ENCODE results near the gene ELOVL1.

GRCh38 chr1:43389326-43390313 lies 21.8 kb upstream of the ELOVL1 start, which contains the start of the genes MED8 and SZT2:
- TF ChIP-seq EZH2phosphoT487 (IDR thresholded peaks at IDR 0.05; ENCODE audit: borderline replicate concordance, low read length) (no peak), EZH2 (IDR thresholded peaks at IDR 0.05; ENCODE audit: low read length, unreplicated experiment) (no peak)
- TF ChIP-seq, protein P1, sequence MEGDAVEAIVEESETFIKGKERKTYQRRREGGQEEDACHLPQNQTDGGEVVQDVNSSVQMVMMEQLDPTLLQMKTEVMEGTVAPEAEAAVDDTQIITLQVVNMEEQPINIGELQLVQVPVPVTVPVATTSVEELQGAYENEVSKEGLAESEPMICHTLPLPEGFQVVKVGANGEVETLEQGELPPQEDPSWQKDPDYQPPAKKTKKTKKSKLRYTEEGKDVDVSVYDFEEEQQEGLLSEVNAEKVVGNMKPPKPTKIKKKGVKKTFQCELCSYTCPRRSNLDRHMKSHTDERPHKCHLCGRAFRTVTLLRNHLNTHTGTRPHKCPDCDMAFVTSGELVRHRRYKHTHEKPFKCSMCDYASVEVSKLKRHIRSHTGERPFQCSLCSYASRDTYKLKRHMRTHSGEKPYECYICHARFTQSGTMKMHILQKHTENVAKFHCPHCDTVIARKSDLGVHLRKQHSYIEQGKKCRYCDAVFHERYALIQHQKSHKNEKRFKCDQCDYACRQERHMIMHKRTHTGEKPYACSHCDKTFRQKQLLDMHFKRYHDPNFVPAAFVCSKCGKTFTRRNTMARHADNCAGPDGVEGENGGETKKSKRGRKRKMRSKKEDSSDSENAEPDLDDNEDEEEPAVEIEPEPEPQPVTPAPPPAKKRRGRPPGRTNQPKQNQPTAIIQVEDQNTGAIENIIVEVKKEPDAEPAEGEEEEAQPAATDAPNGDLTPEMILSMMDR (conservative IDR thresholded peaks at IDR 0.05; ENCODE audit: low read depth, low read length): no peak
